K562 (cell line): ENCODE measurements around the gene LCN1. TPM values are rescaled to one million over a fixed set of nuclear protein-coding genes. Genes with fewer than 3 reads are reported as not detected.
A peak's percentile ranks its signal among the peaks of the same experiment; 100 is the strongest.

Experiments
- ADNP ChIP-seq: fragments of 200-800 bp; sonication (Bioruptor generic); IDR thresholded peaks from 2 replicates; pipeline ENCODE4 v1.6.1; 2016; ENCODE audit warnings: missing genetic modification characterization, missing compliant biosample characterization
- BMI1 ChIP-seq: fragments of 150-350 bp; IDR thresholded peaks from 2 replicates; pipeline ENCODE4 v1.6.1; 2014; ENCODE audit warnings: low read length
- FOXJ2 ChIP-seq: fragments of 200-800 bp; sonication (Bioruptor generic); IDR thresholded peaks from 2 replicates; pipeline ENCODE4 v1.6.1; 2016; ENCODE audit warnings: missing genetic modification characterization, missing compliant biosample characterization
- FOXP1 ChIP-seq: sonication (generic); formaldehyde crosslinking; IDR thresholded peaks from 2 replicates; pipeline ENCODE4 v1.8.0; 2022; ENCODE audit warnings: mild to moderate bottlenecking, missing genetic modification reagents
- KLF13 ChIP-seq: fragments of 450-650 bp; IDR thresholded peaks from 2 replicates; pipeline ENCODE4 v1.6.1; 2016; ENCODE audit warnings: missing genetic modification characterization, low read depth, mild to moderate bottlenecking, missing compliant biosample characterization, moderate library complexity, borderline replicate concordance
- MTA3 ChIP-seq: fragments of 450-650 bp; formaldehyde crosslinking; IDR thresholded peaks from 2 replicates; pipeline ENCODE4 v1.6.1; 2017; ENCODE audit warnings: mild to moderate bottlenecking, borderline replicate concordance
- NRF1 ChIP-seq, 2 experiments: fragments of 450-650 bp; IDR thresholded peaks in 1 of 2; conservative IDR thresholded peaks in 1 of 2; 2 replicates each; pipeline ENCODE4 v1.6.1; 2014; ENCODE audit warnings: mild to moderate bottlenecking in 2 of 2
- PHTF2 ChIP-seq: fragments of 250-450 bp; sonication (Bioruptor Pico); IDR thresholded peaks from 2 replicates; pipeline ENCODE4 v1.5.0; 2021; ENCODE audit warnings: mild to moderate bottlenecking
- POLR2B ChIP-seq: fragments of 450-650 bp; IDR thresholded peaks from 2 replicates; pipeline ENCODE4 v1.6.1; 2018; ENCODE audit warnings: low read depth; ENCODE audit not compliant: partially characterized antibody
- RBM34 ChIP-seq: fragments of 200-400 bp; formaldehyde crosslinking; IDR thresholded peaks from 2 replicates; pipeline ENCODE4 v1.6.1; 2018; ENCODE audit warnings: low read length, borderline replicate concordance; ENCODE audit not compliant: insufficient read depth
- SAP30 ChIP-seq: fragments of 200-600 bp; sonication (generic); IDR thresholded peaks from 2 replicates; pipeline ENCODE4 v1.6.1; 2012; ENCODE audit warnings: borderline replicate concordance, low read depth, mild to moderate bottlenecking, moderate library complexity, low read length, control low read depth, inconsistent platforms; ENCODE audit not compliant: insufficient read depth, poor library complexity, severe bottlenecking
- SP2 ChIP-seq: IDR thresholded peaks from 2 replicates; pipeline ENCODE4 v1.6.1; 2011; ENCODE audit warnings: mild to moderate bottlenecking, low read depth, low read length, moderate library complexity; ENCODE audit not compliant: poor library complexity, severe bottlenecking; ENCODE audit errors: extremely low read depth
- SRSF1 ChIP-seq: fragments of 200-400 bp; formaldehyde crosslinking; IDR thresholded peaks from 2 replicates; pipeline ENCODE4 v1.6.1; 2017; ENCODE audit warnings: mild to moderate bottlenecking, low read depth, low read length, moderate library complexity
- TBP ChIP-seq: optimal IDR thresholded peaks from 2 replicates; pipeline ENCODE3; 2011; ENCODE audit warnings: low read depth, low read length, improper control_type of control experiment
- ZNF165 ChIP-seq: fragments of 250-450 bp; sonication (Bioruptor Pico); IDR thresholded peaks from 2 replicates; pipeline ENCODE4 v1.4.0; 2020; ENCODE audit warnings: borderline replicate concordance
- ZNF436 ChIP-seq: fragments of 250-450, 450-650 bp; sonication (Bioruptor Pico); formaldehyde crosslinking; IDR thresholded peaks from 2 replicates; pipeline ENCODE4 v1.7.0; 2020; ENCODE audit warnings: mild to moderate bottlenecking
- polyA plus RNA-seq, 8 experiments: library from polyadenylated mRNA; depleted of rRNA in 4 of 8; stranded (reverse) in 5 of 8; unstranded in 3 of 8; fragments of >200 nt; fragmentation: Nextera tagmentation in 2 of 8; fragmentation: Illumina TruSeq in 1 of 8; extraction: Ambion mirVana in 2 of 8; extraction: Trizol in 1 of 8; gene quantifications; 2 replicates each; pipeline versions ENCODE4 v1.2.1 to v1.2.3, GENCODE V29; 2011 to 2014; ENCODE audit warnings: inconsistent platforms in 1 of 8, missing spikeins in 1 of 8
- total RNA-seq, 7 experiments: library from RNA; depleted of rRNA in 6 of 7; stranded (reverse); fragments of >200 nt in 6 of 7; fragmentation: Illumina TruSeq in 2 of 7; extraction: Trizol in 2 of 7; gene quantifications; 2 replicates each; pipeline versions ENCODE4 v1.2.1 to v1.2.3, GENCODE V29; 2011 to 2021; ENCODE audit warnings: low replicate concordance in 1 of 7
- TF ChIP-seq, protein P1 (sequence below), 3 experiments: fragments of 200-800 bp in 1 of 3; sonication (Bioruptor generic) in 1 of 3; sonication (generic) in 1 of 3; formaldehyde crosslinking in 1 of 3; IDR thresholded peaks; 2 replicates each; pipeline versions ENCODE4 v1.6.1 to v1.8.0; 2016 to 2022; ENCODE audit warnings: mild to moderate bottlenecking in 2 of 3, missing compliant biosample characterization in 2 of 3, missing genetic modification characterization in 2 of 3, missing genetic modification reagents in 1 of 3
- TF ChIP-seq, protein P2 (sequence below): sonication (generic); formaldehyde crosslinking; IDR thresholded peaks from 2 replicates; pipeline ENCODE4 v1.9.0; 2022; ENCODE audit warnings: mild to moderate bottlenecking, missing genetic modification reagents
- TF ChIP-seq, protein P3 (sequence below): fragments of 450-650 bp; IDR thresholded peaks from 2 replicates; pipeline ENCODE4 v1.6.1; 2016; ENCODE audit warnings: antibody characterized with exemption
- TF ChIP-seq, protein P4 (sequence below): sonication (generic); formaldehyde crosslinking; IDR thresholded peaks from 2 replicates; pipeline ENCODE4 v1.8.0; 2022; ENCODE audit warnings: missing genetic modification reagents, mild to moderate bottlenecking, moderate library complexity, borderline replicate concordance
- TF ChIP-seq, protein P5 (sequence below): fragments of 150-350 bp; conservative IDR thresholded peaks from 2 replicates; pipeline ENCODE4 v1.6.1; 2014; ENCODE audit warnings: low read length

Gene LCN1
- total and polyA plus RNA-seq, 9 of the 15 experiments (the other 6 are each of a cell fraction or from before 2014, with no cell fraction given), result not detected

DNA sequence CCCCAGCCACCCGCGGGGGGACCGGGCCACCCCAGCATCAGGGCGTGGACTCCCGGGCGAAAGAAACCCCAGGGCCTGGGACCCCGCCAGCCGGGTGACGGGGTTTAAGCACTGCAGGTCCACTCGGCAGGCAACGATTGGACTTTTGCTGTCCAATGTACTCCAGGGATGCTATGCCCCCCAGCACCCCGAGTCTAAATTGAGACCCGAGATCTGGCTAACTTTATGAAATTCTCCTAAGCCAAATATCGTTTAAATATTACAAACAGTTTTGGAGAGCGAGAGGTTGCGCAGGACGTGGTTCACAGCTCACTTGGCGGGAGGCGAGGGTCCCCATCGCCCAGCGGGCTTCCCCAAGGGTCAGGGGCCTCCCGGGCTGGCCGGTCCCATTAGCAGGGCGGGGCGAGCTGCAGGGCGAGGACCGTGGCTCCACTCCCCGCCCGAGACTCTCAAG lies 21.1 kb upstream of the LCN1 start (continued):
- TF ChIP-seq SAP30 (peak; percentile 11), PHTF2 (CRISPR knock-in tag) (no peak), FOXJ2 (tag) (no peak), NRF1 (conservative IDR thresholded peaks at IDR 0.05 in 1 of 2, IDR thresholded peaks at IDR 0.05 in 1 of 2) (peak in 1 of 2 experiments; percentile 11; a peak in 2 of 4 replicates), SRSF1 (0 out of 2 replicates have a peak, but pooled peaks have one; percentile 55), FOXP1 (CRISPR knock-in tag) (0 out of 2 replicates have a peak, but pooled peaks have one; percentile 44), ZNF165 (CRISPR knock-in tag) (no peak), TBP (no peak), ZNF436 (CRISPR knock-in tag) (no peak), POLR2B (no peak), ADNP (tag) (no peak), BMI1 (no peak), RBM34 (no peak), MTA3 (no peak), KLF13 (no peak), SP2 (no peak)
- TF ChIP-seq, protein P1, sequence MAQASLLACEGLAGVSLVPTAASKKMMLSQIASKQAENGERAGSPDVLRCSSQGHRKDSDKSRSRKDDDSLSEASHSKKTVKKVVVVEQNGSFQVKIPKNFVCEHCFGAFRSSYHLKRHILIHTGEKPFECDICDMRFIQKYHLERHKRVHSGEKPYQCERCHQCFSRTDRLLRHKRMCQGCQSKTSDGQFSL (CRISPR knock-in tag; IDR thresholded peaks at IDR 0.05), result no peak; the same call in 1 of the 2 replicates
- TF ChIP-seq, protein P1 (tag; IDR thresholded peaks at IDR 0.05), result peak in 1 of 2 experiments; percentile 7; a peak in 1 of 4 replicates
- TF ChIP-seq, protein P2, sequence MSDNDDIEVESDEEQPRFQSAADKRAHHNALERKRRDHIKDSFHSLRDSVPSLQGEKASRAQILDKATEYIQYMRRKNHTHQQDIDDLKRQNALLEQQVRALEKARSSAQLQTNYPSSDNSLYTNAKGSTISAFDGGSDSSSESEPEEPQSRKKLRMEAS, result no peak
- TF ChIP-seq, protein P3, sequence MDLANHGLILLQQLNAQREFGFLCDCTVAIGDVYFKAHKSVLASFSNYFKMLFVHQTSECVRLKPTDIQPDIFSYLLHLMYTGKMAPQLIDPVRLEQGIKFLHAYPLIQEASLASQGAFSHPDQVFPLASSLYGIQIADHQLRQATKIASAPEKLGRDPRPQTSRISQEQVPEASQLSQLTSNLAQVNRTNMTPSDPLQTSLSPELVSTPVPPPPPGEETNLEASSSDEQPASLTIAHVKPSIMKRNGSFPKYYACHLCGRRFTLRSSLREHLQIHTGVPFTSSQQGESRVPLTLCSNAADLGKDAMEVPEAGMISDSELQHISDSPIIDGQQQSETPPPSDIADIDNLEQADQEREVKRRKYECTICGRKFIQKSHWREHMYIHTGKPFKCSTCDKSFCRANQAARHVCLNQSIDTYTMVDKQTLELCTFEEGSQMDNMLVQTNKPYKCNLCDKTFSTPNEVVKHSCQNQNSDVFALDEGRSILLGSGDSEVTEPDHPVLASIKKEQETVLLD, result no peak
- TF ChIP-seq, protein P4, sequence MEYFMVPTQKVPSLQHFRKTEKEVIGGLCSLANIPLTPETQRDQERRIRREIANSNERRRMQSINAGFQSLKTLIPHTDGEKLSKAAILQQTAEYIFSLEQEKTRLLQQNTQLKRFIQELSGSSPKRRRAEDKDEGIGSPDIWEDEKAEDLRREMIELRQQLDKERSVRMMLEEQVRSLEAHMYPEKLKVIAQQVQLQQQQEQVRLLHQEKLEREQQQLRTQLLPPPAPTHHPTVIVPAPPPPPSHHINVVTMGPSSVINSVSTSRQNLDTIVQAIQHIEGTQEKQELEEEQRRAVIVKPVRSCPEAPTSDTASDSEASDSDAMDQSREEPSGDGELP (CRISPR knock-in tag), result 0 out of 2 replicates have a peak, but pooled peaks have one; percentile 3
- TF ChIP-seq, protein P5, sequence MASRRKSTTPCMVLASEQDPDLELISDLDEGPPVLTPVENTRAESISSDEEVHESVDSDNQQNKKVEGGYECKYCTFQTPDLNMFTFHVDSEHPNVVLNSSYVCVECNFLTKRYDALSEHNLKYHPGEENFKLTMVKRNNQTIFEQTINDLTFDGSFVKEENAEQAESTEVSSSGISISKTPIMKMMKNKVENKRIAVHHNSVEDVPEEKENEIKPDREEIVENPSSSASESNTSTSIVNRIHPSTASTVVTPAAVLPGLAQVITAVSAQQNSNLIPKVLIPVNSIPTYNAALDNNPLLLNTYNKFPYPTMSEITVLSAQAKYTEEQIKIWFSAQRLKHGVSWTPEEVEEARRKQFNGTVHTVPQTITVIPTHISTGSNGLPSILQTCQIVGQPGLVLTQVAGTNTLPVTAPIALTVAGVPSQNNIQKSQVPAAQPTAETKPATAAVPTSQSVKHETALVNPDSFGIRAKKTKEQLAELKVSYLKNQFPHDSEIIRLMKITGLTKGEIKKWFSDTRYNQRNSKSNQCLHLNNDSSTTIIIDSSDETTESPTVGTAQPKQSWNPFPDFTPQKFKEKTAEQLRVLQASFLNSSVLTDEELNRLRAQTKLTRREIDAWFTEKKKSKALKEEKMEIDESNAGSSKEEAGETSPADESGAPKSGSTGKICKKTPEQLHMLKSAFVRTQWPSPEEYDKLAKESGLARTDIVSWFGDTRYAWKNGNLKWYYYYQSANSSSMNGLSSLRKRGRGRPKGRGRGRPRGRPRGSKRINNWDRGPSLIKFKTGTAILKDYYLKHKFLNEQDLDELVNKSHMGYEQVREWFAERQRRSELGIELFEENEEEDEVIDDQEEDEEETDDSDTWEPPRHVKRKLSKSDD, result no peak
